ENCODE results near the gene KLHL36.

- TF ChIP-seq CTCF (IDR thresholded peaks at IDR 0.05) (no peak), POLR2A (IDR thresholded peaks at IDR 0.05) (no peak), EP300 (IDR thresholded peaks at IDR 0.05) (no peak)
These were observed 47.7 kb upstream of the KLHL36 start for GRCh38 chr16:84600343-84601229.
